ENCODE data around the gene CAPZA1.

Gene CAPZA1

GRCh38 chr1:112675728-112676381, 56.2 kb downstream of the CAPZA1 start:
- DNase-seq (ENCODE audit: low spot score in 2 of 2): no peak
- no peak overlapping the region for H3K27ac Mint-ChIP-seq
- peaks cover 37% of the 10 kb centered on the region for H3K4me1 Mint-ChIP-seq

GRCh38 chr1:112676543-112676942, 56.9 kb downstream of the CAPZA1 start:
- peak in 1 of 2 donors; percentile 25 for DNase-seq (ENCODE audit: low spot score in 2 of 2)
- no peak overlapping the region for H3K4me3 Mint-ChIP-seq
- H3K27ac Mint-ChIP-seq: no peak overlapping the region
- H3K27me3 Mint-ChIP-seq: no peaks in the 10 kb centered on the region
- peak; percentile 66 for ATAC-seq (ENCODE audit: low read depth)
- peaks cover 4% of the 10 kb centered on the region for H3K36me3 Mint-ChIP-seq
- H3K9me3 Mint-ChIP-seq: no peaks in the 10 kb centered on the region
- H3K4me1 Mint-ChIP-seq: peaks cover 31% of the 10 kb centered on the region

More at GRCh38 chr1:112675728-112676381, 56.2 kb downstream of the CAPZA1 start:
- no peak for ATAC-seq (ENCODE audit: low read depth)
- Mint-ChIP-seq H3K27me3 (no peaks in the 10 kb centered on the region), H3K9me3 (no peaks in the 10 kb centered on the region), H3K4me3 (peak overlapping the region; percentile 73), H3K36me3 (peaks cover 6% of the 10 kb centered on the region)

- Mint-ChIP-seq H3K36me3 (peaks cover 2% of the 10 kb centered on the region), H3K27me3 (no peaks in the 10 kb centered on the region), H3K4me3 (no peak overlapping the region), H3K4me1 (peaks cover 30% of the 10 kb centered on the region), H3K9me3 (no peaks in the 10 kb centered on the region), H3K27ac (no peak overlapping the region)
- ATAC-seq (ENCODE audit: low read depth): no peak
- no peak for DNase-seq (ENCODE audit: low spot score in 2 of 2)
These were observed 57.9 kb downstream of the CAPZA1 start for GRCh38 chr1:112677501-112677900.

- Mint-ChIP-seq H3K36me3 (peaks cover 2% of the 10 kb centered on the region), H3K27me3 (no peaks in the 10 kb centered on the region), H3K4me1 (peaks cover 23% of the 10 kb centered on the region), H3K9me3 (no peaks in the 10 kb centered on the region), H3K4me3 (no peak overlapping the region), H3K27ac (no peak overlapping the region)
- DNase-seq (ENCODE audit: low spot score in 2 of 2): no peak
- no peak for ATAC-seq (ENCODE audit: low read depth)
These were observed 59.0 kb downstream of the CAPZA1 start for GRCh38 chr1:112678605-112679004.

- DNase-seq (ENCODE audit: low spot score in 2 of 2): no peak
- peaks cover 5% of the 10 kb centered on the region for H3K36me3 Mint-ChIP-seq
- no peaks in the 10 kb centered on the region for H3K27me3 Mint-ChIP-seq
- no peaks in the 10 kb centered on the region for H3K9me3 Mint-ChIP-seq
- peaks cover 8% of the 10 kb centered on the region for H3K4me1 Mint-ChIP-seq
- no peak overlapping the region for H3K4me3 Mint-ChIP-seq
- no peak overlapping the region for H3K27ac Mint-ChIP-seq
- no peak for ATAC-seq (ENCODE audit: low read depth)
These were observed 66.3 kb downstream of the CAPZA1 start for GRCh38 chr1:112685913-112686312.

- ATAC-seq (ENCODE audit: low read depth) (no peak), DNase-seq (ENCODE audit: low spot score in 2 of 2) (no peak)
- Mint-ChIP-seq H3K27ac (no peak overlapping the region), H3K36me3 (peaks cover 5% of the 10 kb centered on the region), H3K27me3 (no peaks in the 10 kb centered on the region), H3K9me3 (no peaks in the 10 kb centered on the region), H3K4me3 (no peak overlapping the region), H3K4me1 (peaks cover 8% of the 10 kb centered on the region)
These were observed 66.8 kb downstream of the CAPZA1 start for GRCh38 chr1:112686417-112686816.

- DNase-seq (ENCODE audit: low spot score in 2 of 2): no peak
- peaks cover 8% of the 10 kb centered on the region for H3K4me1 Mint-ChIP-seq
- H3K36me3 Mint-ChIP-seq: peaks cover 7% of the 10 kb centered on the region
- H3K9me3 Mint-ChIP-seq: no peaks in the 10 kb centered on the region
- no peak overlapping the region for H3K4me3 Mint-ChIP-seq
- H3K27ac Mint-ChIP-seq: no peak overlapping the region
- peak; percentile 42 for ATAC-seq (ENCODE audit: low read depth)
- no peaks in the 10 kb centered on the region for H3K27me3 Mint-ChIP-seq
These were observed 67.2 kb downstream of the CAPZA1 start for GRCh38 chr1:112686835-112687234.

GRCh38 chr1:112687361-112687760, 67.7 kb downstream of the CAPZA1 start:
- DNase-seq (ENCODE audit: low spot score in 2 of 2) (no peak), ATAC-seq (ENCODE audit: low read depth) (no peak)
- H3K27ac Mint-ChIP-seq: no peak overlapping the region
- no peaks in the 10 kb centered on the region for H3K27me3 Mint-ChIP-seq
- no peak overlapping the region for H3K4me3 Mint-ChIP-seq
- peaks cover 7% of the 10 kb centered on the region for H3K36me3 Mint-ChIP-seq
- peaks cover 8% of the 10 kb centered on the region for H3K4me1 Mint-ChIP-seq
- H3K9me3 Mint-ChIP-seq: no peaks in the 10 kb centered on the region

- H3K36me3 Mint-ChIP-seq: peaks cover 9% of the 10 kb centered on the region
These were observed 68.3 kb downstream of the CAPZA1 start for GRCh38 chr1:112687785-112688496.

GRCh38 chr1:112688781-112689193, 69.2 kb downstream of the CAPZA1 start:
- H3K36me3 Mint-ChIP-seq: peaks cover 9% of the 10 kb centered on the region
- ATAC-seq (ENCODE audit: low read depth) (no peak), DNase-seq (ENCODE audit: low spot score in 2 of 2) (no peak)
- no peaks in the 10 kb centered on the region for H3K27me3 Mint-ChIP-seq
- peak overlapping the region; percentile 60 for H3K27ac Mint-ChIP-seq
- H3K9me3 Mint-ChIP-seq: no peaks in the 10 kb centered on the region
- H3K4me3 Mint-ChIP-seq: no peak overlapping the region
- H3K4me1 Mint-ChIP-seq: peaks cover 8% of the 10 kb centered on the region

More at GRCh38 chr1:112687785-112688496, 68.3 kb downstream of the CAPZA1 start:
- Mint-ChIP-seq H3K4me1 (peaks cover 8% of the 10 kb centered on the region), H3K4me3 (no peak overlapping the region), H3K27me3 (no peaks in the 10 kb centered on the region), H3K27ac (no peak overlapping the region), H3K9me3 (no peaks in the 10 kb centered on the region)
- DNase-seq (ENCODE audit: low spot score in 2 of 2): no peak
- ATAC-seq (ENCODE audit: low read depth): no peak

- Mint-ChIP-seq H3K4me3 (no peak overlapping the region), H3K27me3 (no peaks in the 10 kb centered on the region), H3K9me3 (no peaks in the 10 kb centered on the region), H3K27ac (peak overlapping the region; percentile 60), H3K4me1 (peaks cover 8% of the 10 kb centered on the region), H3K36me3 (peaks cover 9% of the 10 kb centered on the region)
- no peak for ATAC-seq (ENCODE audit: low read depth)
- no peak for DNase-seq (ENCODE audit: low spot score in 2 of 2)
These were observed 69.7 kb downstream of the CAPZA1 start for GRCh38 chr1:112689196-112689841.

GRCh38 chr1:112689842-112690237, 70.2 kb downstream of the CAPZA1 start:
- Mint-ChIP-seq H3K9me3 (no peaks in the 10 kb centered on the region), H3K4me3 (no peak overlapping the region), H3K36me3 (peaks cover 9% of the 10 kb centered on the region), H3K27ac (no peak overlapping the region), H3K27me3 (no peaks in the 10 kb centered on the region), H3K4me1 (peaks cover 8% of the 10 kb centered on the region)
- ATAC-seq (ENCODE audit: low read depth) (no peak), DNase-seq (ENCODE audit: low spot score in 2 of 2) (no peak)

- DNase-seq (ENCODE audit: low spot score in 2 of 2) (no peak), ATAC-seq (ENCODE audit: low read depth) (no peak)
- no peaks in the 10 kb centered on the region for H3K4me1 Mint-ChIP-seq
- H3K36me3 Mint-ChIP-seq: peaks cover 9% of the 10 kb centered on the region
- no peak overlapping the region for H3K27ac Mint-ChIP-seq
- no peaks in the 10 kb centered on the region for H3K9me3 Mint-ChIP-seq
- H3K27me3 Mint-ChIP-seq: no peaks in the 10 kb centered on the region
- no peak overlapping the region for H3K4me3 Mint-ChIP-seq
These were observed 73.0 kb downstream of the CAPZA1 start for GRCh38 chr1:112692681-112693080.

GRCh38 chr1:112693821-112694220, 74.2 kb downstream of the CAPZA1 start:
- ATAC-seq (ENCODE audit: low read depth) (no peak), DNase-seq (ENCODE audit: low spot score in 2 of 2) (no peak)
- Mint-ChIP-seq H3K4me3 (no peak overlapping the region), H3K9me3 (no peaks in the 10 kb centered on the region), H3K27me3 (no peaks in the 10 kb centered on the region), H3K36me3 (peaks cover 8% of the 10 kb centered on the region), H3K27ac (no peak overlapping the region), H3K4me1 (peaks cover 3% of the 10 kb centered on the region)

Measured in memory B cell (primary cell).